Ramos (cell line): ENCODE measurements around the gene PEX16.
"Not testable (repeated sequence)": the region's sequence is repeated elsewhere in the genome, so short reads cannot be mapped to it uniquely, and the experiment has no call there.

Source experiments
- in situ Hi-C: fragments of 300-500 bp; cut with MboI; formaldehyde crosslinking; loops from one replicate; pipeline ENCODE4 v1.14.3; 2022; ENCODE audit warnings: low sequenced_read_pairs; ENCODE audit not compliant: unreplicated experiment

PEX16 gene

GRCh38 chr11:45919806-45920530, 2.3 kb upstream of the PEX16 start:
- in situ Hi-C loops, result no loop called here

GRCh38 chr11:45918962-45919675, 1.4 kb upstream of the PEX16 start:
- in situ Hi-C loops, result no loop called here

DNA sequence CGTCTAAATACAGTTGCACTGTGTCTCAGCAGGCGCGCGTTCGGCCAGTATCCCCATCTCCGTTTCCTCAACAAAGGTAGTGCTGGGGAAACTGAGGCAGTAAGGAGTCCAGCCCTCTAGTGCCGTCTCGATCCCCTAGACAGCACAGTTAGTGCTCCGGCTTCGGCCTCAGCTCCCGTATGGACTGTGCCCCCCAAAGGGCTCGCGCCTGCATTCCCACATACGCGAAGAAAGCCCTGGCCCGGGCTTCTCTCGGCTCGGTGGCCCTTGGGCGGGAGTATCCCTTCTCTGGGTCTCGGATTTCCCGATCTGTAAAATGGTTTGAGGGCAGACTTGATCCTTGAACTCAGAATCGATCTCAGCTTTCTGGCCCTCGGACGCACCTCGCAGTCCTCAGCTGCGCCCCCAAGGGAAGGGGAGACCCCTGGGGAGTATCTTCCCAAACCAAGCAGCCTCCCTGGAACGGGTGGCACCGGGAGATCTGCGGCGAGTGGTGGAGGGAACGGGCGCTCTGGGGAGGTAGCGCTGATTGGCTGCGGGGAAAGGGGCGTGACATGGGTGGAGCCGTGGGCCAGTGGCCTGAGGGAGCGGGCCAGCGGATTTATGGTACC, 759 bp upstream of the PEX16 start:
- in situ Hi-C loops, result no loop called here

DNA sequence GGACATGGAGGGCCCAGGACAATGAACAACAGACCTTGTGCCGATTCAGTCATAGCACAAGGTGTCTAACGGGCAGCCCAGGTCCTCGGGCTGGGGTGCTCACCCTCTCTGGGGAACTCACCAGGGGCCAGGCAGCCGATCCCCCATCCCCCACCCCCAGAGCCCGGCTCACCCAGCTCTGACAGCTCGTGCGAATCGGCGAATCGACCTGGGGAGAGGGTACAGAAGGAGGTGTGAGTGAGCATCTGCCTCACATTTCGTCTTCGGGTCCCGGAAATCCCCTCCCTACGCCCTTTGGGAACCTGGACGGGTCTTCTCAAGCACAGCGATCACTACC, 423 bp downstream of the PEX16 start:
- in situ Hi-C loops, result no loop called here

- in situ Hi-C loops, result no loop called here
These were observed 2.2 kb downstream of the PEX16 start for GRCh38 chr11:45915446-45915845.

GRCh38 chr11:45913942-45914635, 3.6 kb downstream of the PEX16 start:
- in situ Hi-C loops, result no loop called here

GRCh38 chr11:45913514-45913913, 4.2 kb downstream of the PEX16 start:
- in situ Hi-C loops, result no loop called here

DNA sequence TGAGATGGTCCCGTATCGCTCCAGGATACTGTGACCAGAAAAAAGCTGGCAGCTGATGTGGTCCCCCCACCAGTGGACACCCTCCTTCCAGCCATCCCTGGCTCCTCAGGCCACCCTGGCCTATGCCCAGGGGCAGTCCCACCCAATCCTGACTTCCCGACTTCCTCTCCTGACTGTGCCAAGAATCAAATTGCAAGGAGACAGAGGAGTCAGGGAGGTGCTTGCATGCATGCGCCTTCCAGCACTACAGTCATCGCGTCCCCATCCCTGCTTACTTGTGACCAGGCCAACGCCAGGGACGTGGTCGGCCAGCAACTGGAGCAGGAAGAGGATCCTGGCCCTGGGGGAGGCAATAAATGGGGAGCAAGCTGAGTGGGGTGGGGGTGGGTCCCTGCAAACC, 7.1 kb downstream of the PEX16 start:
- in situ Hi-C loops, result no loop called here

DNA sequence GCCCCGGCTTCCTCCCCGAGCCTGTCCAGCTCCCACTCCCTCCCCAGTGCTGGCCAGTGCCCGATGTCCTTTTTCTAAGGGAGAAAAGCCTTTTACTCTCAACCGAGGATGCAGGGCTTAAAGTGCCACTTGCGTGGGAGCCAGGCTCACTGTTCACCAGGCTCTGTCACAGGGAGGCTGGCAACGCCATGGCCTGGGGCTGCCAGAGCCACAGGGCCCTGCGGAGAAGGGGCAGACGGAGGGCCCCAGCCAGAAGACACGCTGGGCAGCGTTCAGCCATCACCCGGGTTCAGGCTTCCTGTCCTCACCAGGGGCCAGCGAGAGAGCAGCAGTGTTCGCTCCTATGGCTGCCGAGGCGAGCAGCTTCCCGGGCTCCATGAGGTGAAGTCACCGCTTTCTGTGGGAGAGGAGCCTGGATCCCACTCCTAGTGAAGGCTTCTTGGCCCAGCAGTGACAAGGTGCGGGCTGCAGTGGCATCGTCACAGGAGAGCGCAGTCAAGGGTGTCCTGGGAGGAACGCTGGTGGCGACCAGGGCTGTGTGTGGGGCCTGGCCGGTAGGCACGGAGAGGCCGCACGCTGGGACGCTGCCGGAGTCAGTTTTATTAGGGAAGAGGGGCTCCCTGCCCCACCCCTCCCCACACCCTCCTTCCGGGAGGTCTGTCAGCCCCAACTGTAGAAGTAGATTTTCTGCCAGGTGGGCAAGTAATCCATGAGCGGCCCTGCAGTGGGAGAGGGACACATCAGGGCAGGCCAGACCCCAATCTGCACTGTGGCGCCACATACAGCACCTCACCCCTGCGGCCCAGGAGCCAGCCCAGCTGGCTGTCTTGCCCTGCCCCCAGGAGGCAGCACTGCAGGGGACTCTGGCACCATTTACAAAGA, 7.8 kb downstream of the PEX16 start:
- in situ Hi-C loops, result no loop called here

DNA sequence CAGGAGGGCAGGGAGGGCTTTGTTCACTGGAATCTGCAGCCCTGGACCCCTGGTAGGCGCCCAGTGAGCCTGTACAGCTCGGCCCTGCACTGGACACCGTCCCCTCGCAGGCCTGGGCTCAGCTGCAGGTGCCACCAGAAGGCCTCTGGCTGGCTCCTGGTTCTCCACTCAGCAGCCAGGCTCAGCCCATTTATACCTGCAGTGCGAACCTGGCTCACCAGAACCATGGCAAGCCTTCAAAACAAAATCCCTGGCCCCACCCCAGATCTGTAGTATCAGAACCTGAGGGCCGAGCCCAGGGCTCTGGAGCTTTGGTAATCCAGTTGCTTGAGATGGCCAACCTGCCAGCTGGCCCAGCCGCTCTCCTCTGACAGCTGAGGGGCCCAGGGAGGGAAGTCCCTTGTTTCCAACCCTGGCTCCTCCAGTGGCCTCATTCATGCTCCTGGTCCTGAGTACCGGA, 9.7 kb downstream of the PEX16 start:
- in situ Hi-C loops, result no loop called here

DNA sequence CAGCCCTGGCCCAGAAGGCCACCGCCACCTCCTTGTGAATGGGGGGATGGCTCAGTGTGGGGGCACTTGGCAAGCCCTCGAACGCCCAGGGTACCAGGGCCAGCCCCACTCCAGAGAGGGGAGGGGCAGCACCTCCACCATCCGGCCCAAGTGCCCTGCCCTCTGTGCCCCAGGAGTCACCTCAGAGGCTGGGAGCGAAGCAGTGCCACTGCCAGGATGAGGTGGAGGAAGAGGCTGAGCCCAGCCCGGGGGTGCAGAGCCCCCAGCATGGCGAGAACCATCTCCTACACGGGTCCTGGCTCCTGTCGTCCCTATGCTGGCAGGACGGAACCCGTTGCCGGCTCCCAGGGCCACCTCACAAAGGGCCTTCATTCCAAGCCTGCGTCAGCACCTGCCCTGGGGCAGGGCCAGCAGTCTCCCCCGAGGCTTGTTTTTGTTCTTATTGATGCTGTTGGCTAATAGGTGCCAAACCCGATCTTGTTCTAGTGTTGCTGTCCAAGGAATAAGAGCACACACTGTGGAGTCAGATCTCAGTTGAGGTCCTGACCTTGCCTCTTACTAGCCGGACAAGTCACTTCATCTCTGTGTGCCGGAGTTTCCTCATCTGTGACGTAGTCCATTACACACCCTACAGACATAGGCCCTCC, 10.6 kb downstream of the PEX16 start, which contains the start of gene FREY1:
Gene FREY1 (minus strand): TSS at position 307 of the 647 bp plus-strand sequence. CDS start 26 bp downstream, at position 281.
- in situ Hi-C loops, result no loop called here

GRCh38 chr11:45906096-45906682, 11.5 kb downstream of the PEX16 start:
- in situ Hi-C loops, result no loop called here

GRCh38 chr11:45905576-45905975, 12.1 kb downstream of the PEX16 start:
- in situ Hi-C loops, result not testable (repeated sequence)

DNA sequence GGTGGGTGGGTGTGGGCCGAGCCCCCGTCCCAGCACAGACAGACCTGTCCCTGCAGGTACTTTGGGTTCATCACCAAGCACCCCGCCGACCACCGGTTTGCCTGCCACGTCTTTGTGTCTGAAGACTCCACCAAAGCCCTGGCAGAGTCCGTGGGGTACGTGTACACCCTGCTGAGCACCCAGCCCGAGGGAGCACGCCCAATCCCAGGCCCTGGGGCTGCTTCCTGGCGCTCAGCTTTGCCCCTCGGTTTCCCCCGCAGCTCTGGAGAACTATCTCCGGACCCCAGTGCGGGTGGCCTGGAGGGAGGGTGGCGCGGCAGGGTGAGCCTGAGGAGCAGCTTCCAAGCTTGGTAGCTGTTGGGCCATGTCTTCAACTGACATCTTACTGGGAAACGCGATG, 12.6 kb downstream of the PEX16 start:
- in situ Hi-C loops, result no loop called here

- in situ Hi-C loops, result no loop called here
These were observed 13.3 kb downstream of the PEX16 start for GRCh38 chr11:45904309-45904915.

- in situ Hi-C loops, result no loop called here
These were observed 15.0 kb downstream of the PEX16 start for GRCh38 chr11:45902452-45903380.

DNA sequence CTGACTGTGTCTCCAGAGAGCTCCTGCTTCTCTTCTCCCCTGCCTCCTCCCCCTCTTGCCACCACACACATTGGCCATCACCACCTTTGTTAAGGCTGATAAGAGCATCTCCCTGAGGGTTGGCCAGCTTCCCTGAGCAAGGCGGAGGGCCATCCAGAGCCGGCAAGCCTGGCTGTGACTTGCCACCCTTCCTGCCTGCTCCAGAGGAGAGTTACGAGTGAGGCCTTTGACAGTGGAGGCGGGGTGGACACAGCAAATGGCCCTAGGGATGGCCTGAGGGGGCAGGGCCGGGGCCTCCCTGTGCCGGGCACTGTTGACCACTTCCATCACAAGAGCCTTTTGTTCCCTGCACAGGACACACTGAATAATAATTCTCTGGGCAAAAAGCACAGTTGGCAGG, 16.1 kb downstream of the PEX16 start:
- in situ Hi-C loops, result no loop called here
